GM06990 (cell line): ENCODE data around the gene ASF1A.

Source experiments
- DNase-seq: peaks from one replicate; pipeline ENCODE4 v3.0.0-alpha.2; 2011; ENCODE audit not compliant: insufficient read length; ENCODE audit errors: extremely low read depth
- H3K27me3 ChIP-seq: replicated peaks from 2 replicates; pipeline ENCODE4 v1.6.0; 2011; ENCODE audit warnings: low read length; ENCODE audit not compliant: control insufficient read depth, insufficient read depth
- H3K36me3 ChIP-seq: 2 replicates; pipeline ENCODE4 v1.5.1; 2011; ENCODE audit warnings: low read length; ENCODE audit not compliant: control insufficient read depth, insufficient read depth
- H3K4me3 ChIP-seq: replicated peaks from 2 replicates; pipeline ENCODE4 v1.5.1; 2011; ENCODE audit warnings: low read depth, mild to moderate bottlenecking, control low read depth, low read length
- CTCF ChIP-seq: IDR thresholded peaks from 2 replicates; pipeline ENCODE4 v1.5.1; 2011; ENCODE audit warnings: low read length, control low read depth, mild to moderate bottlenecking, inconsistent platforms; ENCODE audit not compliant: insufficient read depth, poor library complexity, severe bottlenecking

The ASF1A gene

GRCh38 chr6:118893064-118893806, 717 bp upstream of the ASF1A start:
- Histone ChIP-seq H3K27me3 (no peaks in the 10 kb centered on the region), H3K36me3 (no peaks in the 10 kb centered on the region), H3K4me3 (peak overlapping the region; percentile 67)
- DNase-seq, result no peak
- no peak for TF ChIP-seq CTCF

DNA sequence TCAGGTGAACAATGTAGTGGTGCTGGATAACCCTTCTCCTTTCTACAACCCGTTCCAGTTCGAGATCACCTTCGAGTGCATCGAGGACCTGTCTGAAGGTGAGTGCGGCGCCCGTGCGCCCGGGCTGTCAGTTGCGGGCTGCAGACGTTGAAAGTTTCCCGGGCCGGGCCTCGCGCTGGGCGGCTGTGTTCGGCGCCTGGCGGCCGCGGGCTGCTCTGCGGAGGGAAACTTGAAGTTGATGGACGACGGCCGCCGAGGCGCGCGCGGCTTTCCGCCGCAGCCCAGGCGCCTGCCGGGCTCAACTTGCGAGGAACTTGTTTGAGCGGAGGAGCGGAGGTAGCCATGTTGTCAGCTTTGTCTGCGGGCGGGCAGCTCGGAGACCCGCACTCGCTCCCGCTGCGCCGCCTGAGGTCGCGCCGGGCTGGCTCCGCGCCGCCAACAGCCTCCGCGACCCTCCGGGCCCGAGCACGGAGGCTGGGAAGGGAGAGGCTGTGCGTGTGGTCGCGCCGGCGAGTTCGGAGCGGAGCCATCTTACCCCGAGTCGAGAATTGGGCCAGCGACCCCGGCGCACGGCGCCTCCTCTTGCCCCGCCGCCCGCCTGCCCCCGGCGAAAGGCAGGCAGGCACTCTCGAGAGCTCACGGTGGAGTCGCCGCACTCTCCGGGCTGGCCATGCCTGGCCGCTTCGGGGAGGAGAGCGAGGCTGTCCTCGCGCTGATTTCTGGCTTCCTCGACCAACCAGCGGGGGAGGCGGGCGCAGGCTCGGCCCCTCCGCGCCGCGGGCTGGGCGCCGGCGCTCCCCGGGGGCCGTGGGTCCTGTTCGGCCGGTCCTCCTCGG, 691 bp downstream of the ASF1A start:
- no peak for TF ChIP-seq CTCF
- peak; percentile 88 for DNase-seq
- Histone ChIP-seq H3K36me3 (peaks cover 1% of the 10 kb centered on the region; the same call in 1 of the 2 replicates), H3K27me3 (no peaks in the 10 kb centered on the region), H3K4me3 (peak overlapping the region; percentile 88)

DNA sequence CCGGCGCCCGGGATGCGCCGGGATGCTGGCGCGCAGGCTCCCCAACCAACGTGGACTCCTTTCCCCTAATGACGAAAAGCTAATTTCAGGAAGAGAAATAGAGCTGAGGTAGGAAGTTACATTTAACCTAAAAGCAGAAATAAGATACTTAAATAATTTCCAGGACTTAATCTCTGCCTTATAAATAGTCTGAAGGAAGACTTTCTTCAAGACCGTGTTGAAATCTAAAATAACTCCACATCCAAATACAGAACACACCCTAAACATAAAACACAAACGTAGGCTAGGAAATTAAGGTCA, 1.3 kb downstream of the ASF1A start:
- Histone ChIP-seq H3K36me3 (peaks cover 1% of the 10 kb centered on the region; the same call in 1 of the 2 replicates), H3K27me3 (no peaks in the 10 kb centered on the region), H3K4me3 (peak overlapping the region; percentile 88)
- no peak for DNase-seq
- TF ChIP-seq CTCF, result no peak

GRCh38 chr6:118895859-118896258, 1.9 kb downstream of the ASF1A start:
- DNase-seq, result no peak
- H3K36me3 ChIP-seq, result peaks cover 1% of the 10 kb centered on the region; the same call in 1 of the 2 replicates
- H3K4me3 ChIP-seq, result peak overlapping the region; percentile 88
- H3K27me3 ChIP-seq, result no peaks in the 10 kb centered on the region
- TF ChIP-seq CTCF, result no peak

DNA sequence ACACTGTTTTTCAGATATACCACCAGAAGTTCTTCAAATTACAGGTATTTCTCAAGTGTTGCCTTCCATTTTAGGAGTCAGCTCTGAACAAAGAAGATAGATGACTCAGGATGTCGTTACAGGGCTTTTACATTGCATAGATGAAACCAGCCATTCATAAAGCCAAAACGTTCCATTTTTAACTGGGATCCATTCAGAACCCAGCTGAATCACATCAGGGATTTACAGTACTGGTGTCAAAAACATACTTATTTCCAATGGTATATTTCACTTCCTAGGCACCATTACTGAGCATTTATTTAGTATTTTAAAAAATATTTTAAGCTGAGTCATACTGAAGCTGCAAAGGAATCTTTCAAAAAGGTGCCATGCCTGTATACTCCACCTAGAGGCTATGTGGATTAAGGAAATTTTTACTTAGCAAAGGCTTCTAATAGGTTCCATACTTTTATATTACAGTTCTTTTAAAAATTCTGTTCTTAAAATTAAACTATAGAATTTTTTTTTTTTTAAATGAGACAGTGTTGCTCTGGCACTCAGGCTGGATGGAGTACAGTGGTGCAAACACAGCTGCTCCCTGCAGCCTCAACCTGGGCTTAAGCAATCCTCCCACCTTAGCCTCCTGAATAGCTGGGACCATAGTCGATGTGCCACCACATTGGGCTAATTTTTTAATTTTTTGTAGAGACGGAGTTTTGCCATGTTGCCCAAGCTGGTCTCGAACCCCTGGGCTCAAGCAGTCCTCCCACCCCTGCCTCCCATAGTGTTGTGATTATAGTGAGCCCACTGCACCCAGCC, 2.6 kb downstream of the ASF1A start:
- DNase-seq, result peak; percentile 43
- peaks cover 1% of the 10 kb centered on the region; the same call in 1 of the 2 replicates for H3K36me3 ChIP-seq
- peak overlapping the region; percentile 88 for H3K4me3 ChIP-seq
- H3K27me3 ChIP-seq, result no peaks in the 10 kb centered on the region
- TF ChIP-seq CTCF, result peak; percentile 58
